GM12878 (cell line): ENCODE measurements around the gene PTPN22. TPM values are rescaled to one million over a fixed set of nuclear protein-coding genes. Genes with fewer than 3 reads are reported as not detected.

Experiments
- BHLHE40 ChIP-seq, 2 experiments: fragments of 450-650 bp in 1 of 2; IDR thresholded peaks; 2 replicates each; pipeline ENCODE4 v1.6.1; 2011 to 2017; ENCODE audit warnings: low read depth in 2 of 2, borderline replicate concordance in 1 of 2, improper control_type of control experiment in 1 of 2, low read length in 1 of 2, mild to moderate bottlenecking in 1 of 2
- CBX5 ChIP-seq: sonication (generic); IDR thresholded peaks from 2 replicates; pipeline ENCODE4 v1.6.1; 2016; ENCODE audit warnings: low read depth, moderate library complexity, mild to moderate bottlenecking, inconsistent platforms
- CHD1 ChIP-seq: IDR thresholded peaks from 2 replicates; pipeline ENCODE4 v1.6.1; 2012; ENCODE audit warnings: low read depth, low read length, improper control_type of control experiment
- GATAD2B ChIP-seq: fragments of 450-650 bp; conservative IDR thresholded peaks from 2 replicates; pipeline ENCODE4 v1.6.1; 2017; ENCODE audit warnings: low read depth, mild to moderate bottlenecking, moderate library complexity
- MEF2B ChIP-seq: fragments of 450-650 bp; IDR thresholded peaks from 2 replicates; pipeline ENCODE4 v1.6.1; 2018; ENCODE audit warnings: mild to moderate bottlenecking, moderate library complexity; ENCODE audit not compliant: partially characterized antibody, poor library complexity, severe bottlenecking
- PML ChIP-seq: IDR thresholded peaks from 2 replicates; pipeline ENCODE4 v1.6.1; 2012; ENCODE audit warnings: low read length, inconsistent platforms
- SIX5 ChIP-seq: IDR thresholded peaks from 2 replicates; pipeline ENCODE4 v1.6.1; 2011; ENCODE audit warnings: mild to moderate bottlenecking, low read depth, low read length, moderate library complexity; ENCODE audit not compliant: severe bottlenecking
- SREBF1 ChIP-seq: IDR thresholded peaks from 2 replicates; pipeline ENCODE4 v1.6.1; 2012; ENCODE audit warnings: mild to moderate bottlenecking, low read length
- SREBF2 ChIP-seq: IDR thresholded peaks from 2 replicates; pipeline ENCODE4 v1.6.1; 2012; ENCODE audit warnings: mild to moderate bottlenecking, low read length
- TBL1XR1 ChIP-seq: IDR thresholded peaks from 2 replicates; pipeline ENCODE4 v1.6.1; 2012; ENCODE audit warnings: low read depth, low read length, improper control_type of control experiment
- YBX1 ChIP-seq: fragments of 450-650 bp; IDR thresholded peaks from 2 replicates; pipeline ENCODE4 v1.6.1; 2016; ENCODE audit warnings: antibody characterized with exemption
- ZNF207 ChIP-seq: fragments of 450-650 bp; IDR thresholded peaks from 2 replicates; pipeline ENCODE4 v1.6.1; 2014; ENCODE audit warnings: antibody characterized with exemption, mild to moderate bottlenecking, borderline replicate concordance
- polyA plus RNA-seq, 11 experiments: library from polyadenylated mRNA; depleted of rRNA in 4 of 11; unstranded in 6 of 11; stranded (reverse) in 5 of 11; fragments of >200 nt; fragmentation: Nextera tagmentation in 4 of 11; fragmentation: Illumina TruSeq in 1 of 11; extraction: Ambion mirVana in 4 of 11; extraction: Trizol in 1 of 11; gene quantifications; 1 replicate in 1 of 11; 2 replicates in 10 of 11; pipeline versions ENCODE4 v1.2.1 to v1.2.3, GENCODE V29; 2011 to 2016; ENCODE audit warnings: inconsistent platforms in 2 of 11, missing spikeins in 2 of 11, low read depth in 1 of 11
- total RNA-seq, 4 experiments: library from RNA; depleted of rRNA in 3 of 4; stranded (reverse); fragments of >200 nt in 3 of 4; fragmentation: Illumina TruSeq in 1 of 4; extraction: Trizol in 1 of 4; gene quantifications; 2 replicates each; pipeline versions ENCODE4 v1.2.1 to v1.2.3, GENCODE V29; 2013 to 2021
- TF ChIP-seq, protein P1 (sequence below): IDR thresholded peaks from 2 replicates; pipeline ENCODE4 v1.6.1; 2012; ENCODE audit warnings: low read length, inconsistent platforms
- TF ChIP-seq, protein P2 (sequence below): fragments of 450-650 bp; formaldehyde crosslinking; IDR thresholded peaks from 2 replicates; pipeline ENCODE4 v1.5.0; 2022; ENCODE audit warnings: mild to moderate bottlenecking, missing genetic modification characterization
- TF ChIP-seq, protein P3 (sequence below): IDR thresholded peaks from 2 replicates; pipeline ENCODE4 v1.6.1; 2011; ENCODE audit warnings: borderline replicate concordance, low read depth, mild to moderate bottlenecking, moderate library complexity, low read length; ENCODE audit not compliant: insufficient read depth, poor library complexity, severe bottlenecking
- TF ChIP-seq, protein P4 (sequence below): fragments of 450-650 bp; IDR thresholded peaks from 2 replicates; pipeline ENCODE4 v1.6.1; 2014; ENCODE audit warnings: mild to moderate bottlenecking
- TF ChIP-seq, protein P5 (sequence below): fragments of 450-650 bp; IDR thresholded peaks from 2 replicates; pipeline ENCODE4 v1.6.1; 2018; ENCODE audit warnings: mild to moderate bottlenecking, low read depth, moderate library complexity; ENCODE audit not compliant: partially characterized antibody
- TF ChIP-seq, protein P6 (sequence below): IDR thresholded peaks from 2 replicates; pipeline ENCODE4 v1.6.1; 2012; ENCODE audit warnings: low read depth, low read length, improper control_type of control experiment

PTPN22 gene
- total and polyA plus RNA-seq, 10 of the 15 experiments (the other 5 are each of a cell fraction or from before 2014, with no cell fraction given) = 22.8 to 65.1 (median 44.9) TPM

DNA sequence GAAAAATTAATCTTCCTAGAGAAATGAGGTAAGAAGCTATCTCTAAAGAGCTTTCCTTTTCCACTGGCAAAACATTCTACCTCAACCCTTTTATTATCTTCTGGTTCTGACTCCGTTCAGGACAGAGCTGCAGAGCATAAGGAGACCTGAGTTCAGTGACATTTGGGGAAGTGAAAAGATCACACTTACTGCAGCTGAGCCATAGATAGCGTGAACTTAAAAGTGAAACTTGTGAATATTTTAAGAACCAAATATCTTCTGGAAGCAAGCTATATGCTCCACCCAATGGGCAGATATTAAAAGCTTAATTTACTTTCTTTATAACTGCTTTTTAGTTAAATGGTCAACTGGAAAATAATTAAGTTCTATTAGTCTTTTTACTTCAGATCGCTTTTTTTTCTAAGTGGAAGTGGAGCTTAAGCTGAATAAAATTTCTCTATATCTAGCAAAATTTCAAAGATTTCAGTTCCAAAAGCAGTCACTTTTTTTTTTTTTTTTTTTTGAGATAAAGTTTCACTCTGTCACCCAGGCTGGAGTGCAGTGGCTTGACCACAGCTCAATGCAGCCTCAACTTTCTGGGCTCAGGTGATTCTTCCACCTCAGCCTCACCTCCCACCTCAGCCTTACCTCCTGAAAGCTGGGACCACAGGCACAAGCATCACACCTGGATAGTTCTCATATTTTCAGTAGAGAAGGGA lies 11.9 kb downstream of the PTPN22 start (continued):
- TF ChIP-seq, protein P1, sequence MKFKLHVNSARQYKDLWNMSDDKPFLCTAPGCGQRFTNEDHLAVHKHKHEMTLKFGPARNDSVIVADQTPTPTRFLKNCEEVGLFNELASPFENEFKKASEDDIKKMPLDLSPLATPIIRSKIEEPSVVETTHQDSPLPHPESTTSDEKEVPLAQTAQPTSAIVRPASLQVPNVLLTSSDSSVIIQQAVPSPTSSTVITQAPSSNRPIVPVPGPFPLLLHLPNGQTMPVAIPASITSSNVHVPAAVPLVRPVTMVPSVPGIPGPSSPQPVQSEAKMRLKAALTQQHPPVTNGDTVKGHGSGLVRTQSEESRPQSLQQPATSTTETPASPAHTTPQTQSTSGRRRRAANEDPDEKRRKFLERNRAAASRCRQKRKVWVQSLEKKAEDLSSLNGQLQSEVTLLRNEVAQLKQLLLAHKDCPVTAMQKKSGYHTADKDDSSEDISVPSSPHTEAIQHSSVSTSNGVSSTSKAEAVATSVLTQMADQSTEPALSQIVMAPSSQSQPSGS = peak; percentile 46
- TF ChIP-seq BHLHE40 (IDR thresholded peaks at IDR 0.05; ENCODE audit: borderline replicate concordance in 1 of 2, low read depth in 2 of 2, low read length in 1 of 2) = peak; percentile 66 to 80
- TF ChIP-seq CBX5 = no peak
- TF ChIP-seq PML = peak; percentile 81
- TF ChIP-seq TBL1XR1 = peak; percentile 74; the same call in 1 of the 2 replicates
- TF ChIP-seq SREBF2 = no peak
- TF ChIP-seq, protein P2, sequence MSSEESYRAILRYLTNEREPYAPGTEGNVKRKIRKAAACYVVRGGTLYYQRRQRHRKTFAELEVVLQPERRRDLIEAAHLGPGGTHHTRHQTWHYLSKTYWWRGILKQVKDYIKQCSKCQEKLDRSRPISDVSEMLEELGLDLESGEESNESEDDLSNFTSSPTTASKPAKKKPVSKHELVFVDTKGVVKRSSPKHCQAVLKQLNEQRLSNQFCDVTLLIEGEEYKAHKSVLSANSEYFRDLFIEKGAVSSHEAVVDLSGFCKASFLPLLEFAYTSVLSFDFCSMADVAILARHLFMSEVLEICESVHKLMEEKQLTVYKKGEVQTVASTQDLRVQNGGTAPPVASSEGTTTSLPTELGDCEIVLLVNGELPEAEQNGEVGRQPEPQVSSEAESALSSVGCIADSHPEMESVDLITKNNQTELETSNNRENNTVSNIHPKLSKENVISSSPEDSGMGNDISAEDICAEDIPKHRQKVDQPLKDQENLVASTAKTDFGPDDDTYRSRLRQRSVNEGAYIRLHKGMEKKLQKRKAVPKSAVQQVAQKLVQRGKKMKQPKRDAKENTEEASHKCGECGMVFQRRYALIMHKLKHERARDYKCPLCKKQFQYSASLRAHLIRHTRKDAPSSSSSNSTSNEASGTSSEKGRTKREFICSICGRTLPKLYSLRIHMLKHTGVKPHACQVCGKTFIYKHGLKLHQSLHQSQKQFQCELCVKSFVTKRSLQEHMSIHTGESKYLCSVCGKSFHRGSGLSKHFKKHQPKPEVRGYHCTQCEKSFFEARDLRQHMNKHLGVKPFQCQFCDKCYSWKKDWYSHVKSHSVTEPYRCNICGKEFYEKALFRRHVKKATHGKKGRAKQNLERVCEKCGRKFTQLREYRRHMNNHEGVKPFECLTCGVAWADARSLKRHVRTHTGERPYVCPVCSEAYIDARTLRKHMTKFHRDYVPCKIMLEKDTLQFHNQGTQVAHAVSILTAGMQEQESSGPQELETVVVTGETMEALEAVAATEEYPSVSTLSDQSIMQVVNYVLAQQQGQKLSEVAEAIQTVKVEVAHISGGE = no peak
- no peak for TF ChIP-seq GATAD2B
- TF ChIP-seq MEF2B = peak; percentile 85
- TF ChIP-seq, protein P3, sequence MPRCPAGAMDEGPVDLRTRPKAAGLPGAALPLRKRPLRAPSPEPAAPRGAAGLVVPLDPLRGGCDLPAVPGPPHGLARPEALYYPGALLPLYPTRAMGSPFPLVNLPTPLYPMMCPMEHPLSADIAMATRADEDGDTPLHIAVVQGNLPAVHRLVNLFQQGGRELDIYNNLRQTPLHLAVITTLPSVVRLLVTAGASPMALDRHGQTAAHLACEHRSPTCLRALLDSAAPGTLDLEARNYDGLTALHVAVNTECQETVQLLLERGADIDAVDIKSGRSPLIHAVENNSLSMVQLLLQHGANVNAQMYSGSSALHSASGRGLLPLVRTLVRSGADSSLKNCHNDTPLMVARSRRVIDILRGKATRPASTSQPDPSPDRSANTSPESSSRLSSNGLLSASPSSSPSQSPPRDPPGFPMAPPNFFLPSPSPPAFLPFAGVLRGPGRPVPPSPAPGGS = no peak
- TF ChIP-seq, protein P4, sequence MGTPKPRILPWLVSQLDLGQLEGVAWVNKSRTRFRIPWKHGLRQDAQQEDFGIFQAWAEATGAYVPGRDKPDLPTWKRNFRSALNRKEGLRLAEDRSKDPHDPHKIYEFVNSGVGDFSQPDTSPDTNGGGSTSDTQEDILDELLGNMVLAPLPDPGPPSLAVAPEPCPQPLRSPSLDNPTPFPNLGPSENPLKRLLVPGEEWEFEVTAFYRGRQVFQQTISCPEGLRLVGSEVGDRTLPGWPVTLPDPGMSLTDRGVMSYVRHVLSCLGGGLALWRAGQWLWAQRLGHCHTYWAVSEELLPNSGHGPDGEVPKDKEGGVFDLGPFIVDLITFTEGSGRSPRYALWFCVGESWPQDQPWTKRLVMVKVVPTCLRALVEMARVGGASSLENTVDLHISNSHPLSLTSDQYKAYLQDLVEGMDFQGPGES = no peak
- no peak for TF ChIP-seq CHD1
- TF ChIP-seq SIX5 = no peak
- no peak for TF ChIP-seq ZNF207
- TF ChIP-seq YBX1 = no peak
- no peak for TF ChIP-seq SREBF1
- TF ChIP-seq, protein P5, sequence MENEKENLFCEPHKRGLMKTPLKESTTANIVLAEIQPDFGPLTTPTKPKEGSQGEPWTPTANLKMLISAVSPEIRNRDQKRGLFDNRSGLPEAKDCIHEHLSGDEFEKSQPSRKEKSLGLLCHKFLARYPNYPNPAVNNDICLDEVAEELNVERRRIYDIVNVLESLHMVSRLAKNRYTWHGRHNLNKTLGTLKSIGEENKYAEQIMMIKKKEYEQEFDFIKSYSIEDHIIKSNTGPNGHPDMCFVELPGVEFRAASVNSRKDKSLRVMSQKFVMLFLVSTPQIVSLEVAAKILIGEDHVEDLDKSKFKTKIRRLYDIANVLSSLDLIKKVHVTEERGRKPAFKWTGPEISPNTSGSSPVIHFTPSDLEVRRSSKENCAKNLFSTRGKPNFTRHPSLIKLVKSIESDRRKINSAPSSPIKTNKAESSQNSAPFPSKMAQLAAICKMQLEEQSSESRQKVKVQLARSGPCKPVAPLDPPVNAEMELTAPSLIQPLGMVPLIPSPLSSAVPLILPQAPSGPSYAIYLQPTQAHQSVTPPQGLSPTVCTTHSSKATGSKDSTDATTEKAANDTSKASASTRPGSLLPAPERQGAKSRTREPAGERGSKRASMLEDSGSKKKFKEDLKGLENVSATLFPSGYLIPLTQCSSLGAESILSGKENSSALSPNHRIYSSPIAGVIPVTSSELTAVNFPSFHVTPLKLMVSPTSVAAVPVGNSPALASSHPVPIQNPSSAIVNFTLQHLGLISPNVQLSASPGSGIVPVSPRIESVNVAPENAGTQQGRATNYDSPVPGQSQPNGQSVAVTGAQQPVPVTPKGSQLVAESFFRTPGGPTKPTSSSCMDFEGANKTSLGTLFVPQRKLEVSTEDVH = peak; percentile 24
- TF ChIP-seq, protein P6, sequence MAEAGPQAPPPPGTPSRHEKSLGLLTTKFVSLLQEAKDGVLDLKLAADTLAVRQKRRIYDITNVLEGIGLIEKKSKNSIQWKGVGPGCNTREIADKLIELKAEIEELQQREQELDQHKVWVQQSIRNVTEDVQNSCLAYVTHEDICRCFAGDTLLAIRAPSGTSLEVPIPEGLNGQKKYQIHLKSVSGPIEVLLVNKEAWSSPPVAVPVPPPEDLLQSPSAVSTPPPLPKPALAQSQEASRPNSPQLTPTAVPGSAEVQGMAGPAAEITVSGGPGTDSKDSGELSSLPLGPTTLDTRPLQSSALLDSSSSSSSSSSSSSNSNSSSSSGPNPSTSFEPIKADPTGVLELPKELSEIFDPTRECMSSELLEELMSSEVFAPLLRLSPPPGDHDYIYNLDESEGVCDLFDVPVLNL = no peak
